H1 (cell line): ENCODE results near the gene A3GALT2. TPM values are rescaled to one million over a fixed set of nuclear protein-coding genes. Genes with fewer than 3 reads are reported as not detected.

ENCODE experiments used
- CTCF ChIA-PET: fragments of 300-600 bp; sonication (Branson Sonifier 250); formaldehyde crosslinking; loops from one replicate; lab custom pipeline; 2021; ENCODE audit not compliant: partially characterized antibody; lab: Charles Lee
- POLR2A ChIA-PET: fragments of 300-600 bp; sonication (Branson Sonifier 250); formaldehyde crosslinking; loops from one replicate; lab custom pipeline; 2021; ENCODE audit warnings: inconsistent platforms; ENCODE audit not compliant: partially characterized antibody; lab: Charles Lee
- DNase-seq, 2 experiments: peaks; one replicate each; pipeline versions ENCODE4 v3.0.0 to v3.0.0-alpha.2; 2010 to 2022; ENCODE audit warnings: low spot score in 2 of 2, low read depth in 1 of 2, mixed read lengths in 1 of 2
- FAIRE-seq: peaks from 2 replicates; lab custom pipeline; 2011; peaks lifted over from hg19 to GRCh38; lab: Jason Lieb, UNC
- H2AFZ ChIP-seq: 2 replicates; pipeline ENCODE4 v1.8.1; 2012; ENCODE audit warnings: low read length, inconsistent platforms
- H2AK5ac ChIP-seq: 2 replicates; pipeline ENCODE4 v1.6.1; 2013; ENCODE audit warnings: low read depth, low read length
- H2BK120ac ChIP-seq: replicated peaks from 2 replicates; pipeline ENCODE3; 2013; ENCODE audit warnings: low read depth, low read length, inconsistent platforms
- H2BK12ac ChIP-seq: 2 replicates; pipeline ENCODE4 v1.6.1; 2013; ENCODE audit warnings: low read depth, low read length
- H2BK15ac ChIP-seq: 2 replicates; pipeline ENCODE4 v1.6.1; 2013; ENCODE audit warnings: low read length
- H2BK20ac ChIP-seq: 2 replicates; pipeline ENCODE4 v1.6.1; 2013; ENCODE audit warnings: low read length
- H2BK5ac ChIP-seq: 2 replicates; pipeline ENCODE4 v1.6.1; 2013; ENCODE audit warnings: low read depth, low read length
- H3K14ac ChIP-seq: 2 replicates; pipeline ENCODE4 v1.6.1; 2013; ENCODE audit warnings: inconsistent platforms; ENCODE audit not compliant: insufficient read length
- H3K18ac ChIP-seq: 2 replicates; pipeline ENCODE4 v1.6.1; 2013; ENCODE audit warnings: low read length; ENCODE audit errors: extremely low read depth
- H3K23ac ChIP-seq: 2 replicates; pipeline ENCODE4 v1.6.1; 2013; ENCODE audit warnings: inconsistent platforms; ENCODE audit not compliant: insufficient read length
- H3K23me2 ChIP-seq: 2 replicates; pipeline ENCODE4 v1.6.1; 2013; ENCODE audit warnings: low read depth, low read length
- H3K27ac ChIP-seq: 2 replicates; pipeline ENCODE4 v1.6.1; 2011; ENCODE audit warnings: low read depth, low read length, inconsistent platforms
- H3K27me3 ChIP-seq, 4 experiments: replicated peaks in 1 of 4; 1 replicate in 1 of 4; 2 replicates in 3 of 4; pipeline versions ENCODE4 v1.6.1 to v1.8.1; 2011 to 2013; ENCODE audit warnings: low read length in 3 of 4, mild to moderate bottlenecking in 3 of 4, inconsistent platforms in 2 of 4, mixed read lengths in 2 of 4, moderate library complexity in 1 of 4; ENCODE audit not compliant: control insufficient read depth in 3 of 4, insufficient read depth in 3 of 4; ENCODE audit errors: extremely low read depth in 1 of 4
- H3K36me3 ChIP-seq, 4 experiments: 2 replicates each; pipeline versions ENCODE4 v1.6.1 to v1.8.1; 2011 to 2013; ENCODE audit warnings: mild to moderate bottlenecking in 4 of 4, low read length in 3 of 4, moderate library complexity in 2 of 4, control low read depth in 1 of 4, inconsistent platforms in 1 of 4; ENCODE audit not compliant: insufficient read depth in 4 of 4, control insufficient read depth in 2 of 4
- H3K4ac ChIP-seq: replicated peaks from 2 replicates; pipeline ENCODE3; 2013; ENCODE audit warnings: low read length, low read depth, mixed read lengths, inconsistent platforms; ENCODE audit not compliant: insufficient read length
- H3K4me1 ChIP-seq, 4 experiments: replicated peaks in 1 of 4; 1 replicate in 1 of 4; 2 replicates in 3 of 4; pipeline versions ENCODE4 v1.6.1 to v1.8.1; 2011 to 2013; ENCODE audit warnings: low read length in 3 of 4, inconsistent platforms in 2 of 4, mixed read lengths in 1 of 4; ENCODE audit not compliant: insufficient read depth in 4 of 4, control insufficient read depth in 3 of 4
- H3K4me2 ChIP-seq, 2 experiments: 2 replicates each; pipeline versions ENCODE4 v1.6.1 to v1.8.1; 2011 to 2013; ENCODE audit warnings: low read depth in 2 of 2, low read length in 2 of 2, control low read depth in 1 of 2, inconsistent platforms in 1 of 2, mild to moderate bottlenecking in 1 of 2; ENCODE audit not compliant: insufficient read depth in 1 of 2
- H3K4me3 ChIP-seq, 4 experiments: fragments of 200-600, 300-600 bp in 1 of 4; sonication (generic), shearing (Covaris generic), sonication (Bioruptor Twin) in 1 of 4; 2 replicates each; pipeline versions ENCODE4 v1.5.1 to v1.8.1; 2011 to 2016; ENCODE audit warnings: low read length in 4 of 4, low read depth in 3 of 4, control low read depth in 2 of 4, inconsistent platforms in 2 of 4, mild to moderate bottlenecking in 2 of 4, mixed read lengths in 1 of 4, moderate library complexity in 1 of 4; ENCODE audit not compliant: insufficient read depth in 2 of 4; ENCODE audit errors: extremely low read depth in 1 of 4
- H3K56ac ChIP-seq: replicated peaks from 2 replicates; pipeline ENCODE3; 2013; ENCODE audit warnings: low read depth, mild to moderate bottlenecking, mixed read lengths, low read length, inconsistent platforms; ENCODE audit not compliant: insufficient read length
- H3K79me1 ChIP-seq: 2 replicates; pipeline ENCODE4 v1.6.1; 2013; ENCODE audit warnings: low read depth, low read length, control low read depth
- H3K79me2 ChIP-seq, 2 experiments: 2 replicates each; pipeline versions ENCODE4 v1.6.1 to v1.8.1; 2012 to 2013; ENCODE audit warnings: low read length in 2 of 2, mild to moderate bottlenecking in 2 of 2, inconsistent platforms in 1 of 2; ENCODE audit not compliant: insufficient read depth in 2 of 2, control insufficient read depth in 1 of 2
- H3K9ac ChIP-seq, 4 experiments: replicated peaks in 1 of 4; 1 replicate in 1 of 4; 2 replicates in 3 of 4; pipeline versions ENCODE4 v1.6.1 to v1.8.1; 2011 to 2013; ENCODE audit warnings: low read depth in 3 of 4, low read length in 3 of 4, control low read depth in 2 of 4, mild to moderate bottlenecking in 2 of 4, moderate library complexity in 2 of 4, inconsistent platforms in 1 of 4; ENCODE audit errors: extremely low read depth in 1 of 4
- H3K9me3 ChIP-seq, 2 experiments: 2 replicates each; pipeline versions ENCODE4 v1.6.1 to v1.8.1; 2012 to 2013; ENCODE audit warnings: mild to moderate bottlenecking in 2 of 2, moderate library complexity in 2 of 2, control low read depth in 1 of 2, inconsistent platforms in 1 of 2, low read depth in 1 of 2, low read length in 1 of 2, mixed read lengths in 1 of 2; ENCODE audit not compliant: insufficient read depth in 2 of 2
- H4K20me1 ChIP-seq, 2 experiments: replicated peaks in 1 of 2; 2 replicates each; pipeline versions ENCODE3 to v1.8.1; 2011 to 2013; ENCODE audit warnings: inconsistent platforms in 2 of 2, low read length in 2 of 2, mild to moderate bottlenecking in 1 of 2; ENCODE audit not compliant: insufficient read depth in 2 of 2, control insufficient read depth in 1 of 2
- H4K5ac ChIP-seq: 2 replicates; pipeline ENCODE4 v1.6.1; 2013; ENCODE audit warnings: low read length, low read depth, mixed read lengths, inconsistent platforms; ENCODE audit not compliant: insufficient read length
- H4K8ac ChIP-seq: 2 replicates; pipeline ENCODE4 v1.8.0; 2013; ENCODE audit warnings: mild to moderate bottlenecking, moderate library complexity, low read length, inconsistent platforms; ENCODE audit not compliant: insufficient read depth; ENCODE audit errors: extremely low read depth
- H4K91ac ChIP-seq: replicated peaks from 2 replicates; pipeline ENCODE3; 2013; ENCODE audit warnings: low read length, mixed read lengths, inconsistent platforms; ENCODE audit not compliant: insufficient read length
- CTBP2 ChIP-seq: IDR thresholded peaks from 2 replicates; pipeline ENCODE4 v1.7.0; 2011; ENCODE audit warnings: borderline replicate concordance, mild to moderate bottlenecking, moderate library complexity, mixed read lengths, low read length; ENCODE audit not compliant: insufficient read depth, insufficient read length
- HDAC2 ChIP-seq, 2 experiments: fragments of 300-600 bp in 1 of 2; sonication (generic) in 1 of 2; IDR thresholded peaks; 2 replicates each; pipeline ENCODE4 v1.6.1; 2011 to 2012; ENCODE audit warnings: low read depth in 2 of 2, low read length in 2 of 2, mild to moderate bottlenecking in 2 of 2, moderate library complexity in 2 of 2, borderline replicate concordance in 1 of 2, inconsistent platforms in 1 of 2
- KDM1A ChIP-seq: fragments of 200-600, 300-600 bp; sonication (generic); IDR thresholded peaks from 2 replicates; pipeline ENCODE4 v1.7.1; 2016; ENCODE audit warnings: mild to moderate bottlenecking, low read length, borderline replicate concordance
- TBP ChIP-seq: IDR thresholded peaks from 2 replicates; pipeline ENCODE4 v1.6.1; 2011; ENCODE audit warnings: low read depth, low read length, improper control_type of control experiment
- WGBS, 2 experiments: shearing (Covaris generic) in 1 of 2; methylation state at CpG; one replicate each; pipeline versions ENCODE4 v1.1.6 to v1.1.7; 2013 to 2015; ENCODE audit warnings: low lambda C conversion rate in 2 of 2, mixed read lengths in 2 of 2, inconsistent platforms in 1 of 2, low coverage in 1 of 2, missing lambda C conversion rate in 1 of 2; ENCODE audit not compliant: insufficient replicate concordance in 2 of 2, insufficient coverage in 1 of 2, insufficient read length in 1 of 2; ENCODE audit errors: extremely low coverage in 1 of 2, missing lambda C conversion rate in 1 of 2; 5-methylcytosine and 5-hydroxymethylcytosine counted together
- polyA plus RNA-seq, 7 experiments: library from polyadenylated mRNA; depleted of rRNA in 3 of 7; stranded (reverse) in 5 of 7; unstranded in 2 of 7; fragments of >200 nt in 5 of 7; fragments of 200-250 nt in 2 of 7; gene quantifications; 1 replicate in 5 of 7; 2 replicates in 1 of 7; 4 replicates in 1 of 7; pipeline versions ENCODE4 v1.2.1 to v1.2.3, GENCODE V29; 2011 to 2013; ENCODE audit warnings: missing spikeins in 2 of 7, mixed read lengths in 2 of 7
- total RNA-seq: library from RNA; stranded (reverse); fragmentation: NEBNext Ultra II Directional; extraction: Animal tissue kit (Norgen Biotek cat#: 25700); gene quantifications from 2 replicates; pipeline ENCODE4 v1.2.1, GENCODE V29; 2021

Gene A3GALT2
- total and polyA plus RNA-seq, 2 of the 8 experiments (the other 6 are each of a cell fraction or from before 2014, with no cell fraction given): not detected

DNA sequence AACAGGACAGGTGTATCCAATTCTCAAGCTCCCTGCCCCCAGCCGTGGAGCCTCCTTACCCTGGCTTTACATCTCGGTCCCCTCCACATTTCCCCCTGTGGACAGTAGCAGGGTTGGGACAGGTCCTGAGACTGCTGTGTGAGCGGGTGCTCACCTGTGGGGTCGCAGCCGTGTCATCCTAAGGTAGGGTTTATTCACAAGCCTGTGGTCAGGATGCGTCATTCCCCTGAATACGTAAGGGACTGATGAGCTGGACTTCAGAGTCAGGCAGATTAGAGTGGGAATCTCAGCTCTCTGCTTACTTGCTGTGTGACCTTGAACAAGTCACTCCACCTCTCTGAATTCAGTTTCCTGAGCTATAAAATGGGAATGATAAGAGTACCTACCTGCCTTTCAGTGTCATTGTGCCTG, 46.9 kb downstream of the A3GALT2 start:
- WGBS, 2 experiments: 75% methylated on average over 7 of the region's 7 CpGs; no CpG with 5 or more reads in 1 of the 2 experiments
- Histone ChIP-seq H4K5ac (no peak overlapping the region), H3K79me2 (0 out of 4 replicates have a peak, but pooled peaks cover 0 to 8% of the 10 kb centered on the region in 2 experiments), H2BK5ac (no peak overlapping the region), H2BK12ac (no peak overlapping the region), H3K4me1 (peaks cover 0 to 13% (median 3%) of the 10 kb centered on the region in 4 experiments; a peak in 5 of 7 replicates), H2BK120ac (no peak overlapping the region), H2AFZ (no peak overlapping the region), H2BK15ac (no peak overlapping the region), H3K27ac (no peak overlapping the region), H2AK5ac (no peak overlapping the region), H3K9me3 (no peaks in the 10 kb centered on the region), H3K4me3 (no peak overlapping the region), H4K20me1 (peaks cover 2 to 26% of the 10 kb centered on the region in 2 experiments), H3K4ac (no peak overlapping the region), H3K18ac (no peak overlapping the region), H4K8ac (no peak overlapping the region), H3K36me3 (peaks cover 0 to 5% (median 2%) of the 10 kb centered on the region in 4 experiments; a peak in 2 of 8 replicates), H3K23me2 (no peaks in the 10 kb centered on the region), H3K9ac (no peak overlapping the region), H3K79me1 (peaks cover 9% of the 10 kb centered on the region), H3K56ac (no peak overlapping the region), H2BK20ac (no peak overlapping the region), H3K27me3 (no peaks in the 10 kb centered on the region), H3K4me2 (no peak overlapping the region), H4K91ac (no peak overlapping the region), H3K23ac (no peak overlapping the region), H3K14ac (no peak overlapping the region)
- DNase-seq (no peak), FAIRE-seq (no peak)
- CTCF ChIA-PET: interaction anchor here (0.6 to 1.8 kb wide), 9 partner anchors 10 to 360 kb away, joined by 3 to 6 read pairs (median 3); no protein-coding TSS in a partner anchor
- TF ChIP-seq TBP (no peak), HDAC2 (IDR thresholded peaks at IDR 0.05; ENCODE audit: borderline replicate concordance in 1 of 2, low read depth in 2 of 2, low read length in 2 of 2) (peak in 1 of 2 experiments; percentile 35; a peak in 1 of 4 replicates), CTBP2 (no peak), KDM1A (peak; percentile 57; the same call in 1 of the 2 replicates)
- POLR2A ChIA-PET: interaction anchor here (0.9 to 2.4 kb wide), 5 partner anchors 9 to 93 kb away, joined by 3 to 6 read pairs (median 5); no protein-coding TSS in a partner anchor
